NCI-H1105 treated with DMSO at 0.1 percent for 48 hours (cell line): ENCODE data around the gene HNMT.
"Not testable (repeated sequence)": the region's sequence is repeated elsewhere in the genome, so short reads cannot be mapped to it uniquely, and the experiment has no call there.

Experiments used
- DNase-seq: peaks from one replicate; lab custom pipeline; 2025; lab: John Stamatoyannopoulos, UW

The HNMT gene

GRCh38 chr2:137975280-137976271, 11.3 kb downstream of the HNMT start:
- no peak for DNase-seq

GRCh38 chr2:137976274-137976673, 12.0 kb downstream of the HNMT start:
- no peak for DNase-seq

- no peak for DNase-seq
These were observed 13.5 kb downstream of the HNMT start for GRCh38 chr2:137977790-137978189.

- DNase-seq = no peak
These were observed 16.2 kb downstream of the HNMT start for GRCh38 chr2:137980459-137980858.

- no peak for DNase-seq
These were observed 16.9 kb downstream of the HNMT start for GRCh38 chr2:137981112-137981656.

- DNase-seq = no peak
These were observed 19.3 kb downstream of the HNMT start for GRCh38 chr2:137983581-137983980.

- no peak for DNase-seq
These were observed 22.0 kb downstream of the HNMT start for GRCh38 chr2:137986268-137986667.

- DNase-seq = no peak
These were observed 22.7 kb downstream of the HNMT start for GRCh38 chr2:137987011-137987410.

GRCh38 chr2:137991078-137991477, 26.8 kb downstream of the HNMT start:
- DNase-seq = no peak

GRCh38 chr2:137992039-137992646, 27.9 kb downstream of the HNMT start:
- no peak for DNase-seq

- not testable (repeated sequence) for DNase-seq
These were observed 29.6 kb downstream of the HNMT start for GRCh38 chr2:137993715-137994476.

- not testable (repeated sequence) for DNase-seq
These were observed 31.1 kb downstream of the HNMT start for GRCh38 chr2:137995368-137995767.

- DNase-seq = not testable (repeated sequence)
These were observed 31.9 kb downstream of the HNMT start for GRCh38 chr2:137996158-137996557.

GRCh38 chr2:137997733-137998132, 33.5 kb downstream of the HNMT start:
- DNase-seq = no peak

- DNase-seq = no peak
These were observed 34.2 kb downstream of the HNMT start for GRCh38 chr2:137998503-137998902.

- DNase-seq = no peak
These were observed 35.0 kb downstream of the HNMT start for GRCh38 chr2:137999273-137999672.

- DNase-seq = no peak
These were observed 35.7 kb downstream of the HNMT start for GRCh38 chr2:138000009-138000408.

- DNase-seq = no peak
These were observed 36.5 kb downstream of the HNMT start for GRCh38 chr2:138000796-138001195.

- no peak for DNase-seq
These were observed 39.1 kb downstream of the HNMT start for GRCh38 chr2:138003411-138003810.

GRCh38 chr2:138007431-138007830, 43.2 kb downstream of the HNMT start:
- no peak for DNase-seq

- DNase-seq = no peak
These were observed 45.3 kb downstream of the HNMT start for GRCh38 chr2:138009622-138010021.

GRCh38 chr2:138010890-138011289, 46.6 kb downstream of the HNMT start:
- peak; percentile 42 for DNase-seq
